Loucy (cell line): ENCODE measurements around the gene AATK.

Experiments
- CTCF ChIP-seq: fragments of 200-600 bp; sonication (generic); conservative IDR thresholded peaks from 2 replicates; pipeline ENCODE4 v1.5.1; 2014; ENCODE audit warnings: mild to moderate bottlenecking, antibody characterized with exemption, low read length
- EZH2phosphoT487 ChIP-seq: fragments of 200-600 bp; IDR thresholded peaks from 2 replicates; pipeline ENCODE4 v1.6.1; 2018; ENCODE audit warnings: antibody characterized with exemption, mild to moderate bottlenecking, moderate library complexity, borderline replicate concordance

- TF ChIP-seq EZH2phosphoT487 (no peak), CTCF (no peak)
Measured at GRCh38 chr17:81100668-81101067, 65.4 kb downstream of the AATK start.
